Measurements from ENCODE around the gene RNASE7.

Gene RNASE7

DNA sequence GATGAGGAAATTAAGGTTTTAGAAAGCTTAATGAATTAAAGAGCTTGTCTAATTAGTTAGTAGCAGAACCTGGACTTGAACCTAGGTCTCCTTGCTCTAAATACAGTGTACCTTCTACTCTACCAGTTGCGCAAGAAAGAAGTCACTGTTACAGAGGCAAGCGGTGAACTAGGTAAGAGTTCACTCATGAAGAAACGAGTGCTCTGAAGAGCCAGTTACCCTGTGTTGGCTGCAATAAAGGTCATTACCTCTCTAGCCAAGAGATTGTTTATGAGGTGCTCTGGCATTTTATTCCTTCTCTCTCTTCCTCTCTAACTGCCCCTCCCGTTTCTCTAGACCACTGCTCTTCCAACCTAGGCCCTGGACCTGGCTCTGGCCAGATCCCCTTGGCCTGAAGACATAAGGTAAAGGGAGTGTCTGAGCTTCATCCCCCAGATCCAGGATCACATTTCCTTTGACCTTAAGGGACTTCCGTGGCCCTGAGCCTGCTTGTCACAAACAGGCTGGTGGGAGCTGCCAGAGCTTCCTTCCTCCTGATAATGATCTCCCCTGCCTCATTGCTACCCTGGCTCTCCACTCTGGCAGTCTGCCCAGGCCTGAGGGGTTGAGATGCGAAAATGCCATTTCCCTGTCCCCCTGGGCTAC is 1.9 kb downstream of the RNASE7 start:
- peak; percentile 28 for DNase-seq

DNA sequence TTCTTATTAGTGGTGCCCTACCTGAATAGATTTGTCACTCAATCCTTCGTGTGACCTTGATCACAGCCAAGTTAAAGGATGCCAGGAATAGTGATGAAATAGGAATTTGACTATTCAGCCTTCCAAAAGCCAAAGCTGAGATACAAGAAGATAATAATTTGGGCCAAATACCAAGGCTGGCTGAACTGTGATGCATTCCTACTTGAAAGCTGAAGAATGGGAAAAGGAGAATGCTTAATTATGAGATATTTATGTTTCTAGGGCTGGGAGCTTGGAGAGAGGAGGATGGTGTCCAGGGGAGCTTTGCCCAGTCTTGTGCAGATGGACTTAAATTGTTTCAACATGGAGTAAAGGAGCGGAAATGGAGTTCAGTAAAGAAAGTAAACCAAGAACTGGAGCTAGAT is 5.2 kb downstream of the RNASE7 start:
- DNase-seq, result no peak

GRCh38 chr14:21048638-21049037 is 6.5 kb downstream of the RNASE7 start:
- DNase-seq, result no peak

GRCh38 chr14:21049271-21049673 is 7.1 kb downstream of the RNASE7 start:
- DNase-seq, result no peak

DNA sequence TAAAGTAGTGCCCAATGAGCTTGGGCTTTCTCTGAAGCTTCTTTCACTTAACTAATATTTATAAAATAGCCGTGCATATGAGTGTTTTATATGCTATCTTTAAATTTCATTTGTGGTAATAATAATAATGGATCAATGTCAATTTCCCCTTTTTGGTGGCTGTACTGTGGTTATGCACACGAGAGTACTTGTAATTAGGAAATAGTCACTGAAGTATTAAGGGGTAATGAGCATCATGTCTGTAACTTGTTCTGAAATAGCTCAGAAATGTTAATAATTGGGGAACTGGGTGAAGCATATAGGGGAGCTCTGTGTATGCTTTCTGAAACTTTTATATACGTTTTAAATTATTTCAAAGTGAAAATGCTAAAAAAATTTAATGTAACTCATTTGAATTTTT is 8.4 kb downstream of the RNASE7 start:
- no peak for DNase-seq

GRCh38 chr14:21053184-21054122 is 11.3 kb downstream of the RNASE7 start:
- no peak for DNase-seq

GRCh38 chr14:21054123-21054767 is 12.1 kb downstream of the RNASE7 start:
- DNase-seq, result no peak

DNA sequence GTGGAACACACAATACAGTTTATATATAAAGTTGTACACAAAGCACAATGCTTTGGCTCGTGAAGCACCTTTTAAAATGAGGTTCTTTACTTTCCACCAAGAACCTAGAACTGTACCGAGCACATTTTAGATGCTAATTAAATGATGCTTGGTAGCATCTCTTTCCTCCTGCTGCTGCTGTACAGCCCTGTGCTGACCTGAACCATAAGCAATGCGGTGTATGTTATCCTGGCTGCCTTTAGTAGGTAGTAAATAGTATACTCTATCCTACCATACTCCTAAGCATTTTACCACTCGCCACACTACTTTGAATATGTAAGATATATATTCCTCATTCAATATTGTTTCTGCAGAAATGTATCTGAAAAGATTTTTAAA is 12.6 kb downstream of the RNASE7 start:
- no peak for DNase-seq

GRCh38 chr14:21055432-21056117 is 13.4 kb downstream of the RNASE7 start:
- no peak for DNase-seq

DNA sequence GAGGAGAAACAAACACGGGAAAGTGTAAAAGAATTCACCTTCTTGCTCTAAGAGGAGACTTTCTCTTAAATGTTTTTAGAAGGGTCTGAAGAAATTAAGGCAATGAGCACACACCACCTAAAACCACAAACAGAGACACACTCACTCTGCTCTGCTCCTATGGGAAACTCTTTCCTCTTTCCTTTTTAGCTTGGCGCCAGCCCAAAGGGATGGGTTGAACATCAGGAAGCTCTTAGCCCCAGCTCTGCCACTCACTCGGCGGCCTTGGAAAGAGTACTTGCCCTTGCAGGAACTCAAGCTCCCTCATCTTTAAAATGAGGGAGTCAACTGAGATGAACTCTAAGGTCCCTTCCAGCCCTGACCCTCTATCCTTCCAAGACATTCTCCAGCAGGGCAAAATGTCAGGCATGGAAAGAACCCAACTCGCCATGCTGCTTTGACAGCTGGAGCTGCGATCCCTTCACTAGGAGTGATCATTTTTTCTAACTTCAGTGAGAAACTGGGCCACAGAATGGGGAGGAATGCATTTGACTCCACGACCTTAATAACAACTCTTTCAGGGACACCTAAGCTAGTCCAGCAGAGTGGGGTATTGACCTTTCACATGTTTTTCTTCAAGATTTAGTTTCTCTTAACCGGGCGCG is 14.5 kb downstream of the RNASE7 start:
- no peak for DNase-seq

DNA sequence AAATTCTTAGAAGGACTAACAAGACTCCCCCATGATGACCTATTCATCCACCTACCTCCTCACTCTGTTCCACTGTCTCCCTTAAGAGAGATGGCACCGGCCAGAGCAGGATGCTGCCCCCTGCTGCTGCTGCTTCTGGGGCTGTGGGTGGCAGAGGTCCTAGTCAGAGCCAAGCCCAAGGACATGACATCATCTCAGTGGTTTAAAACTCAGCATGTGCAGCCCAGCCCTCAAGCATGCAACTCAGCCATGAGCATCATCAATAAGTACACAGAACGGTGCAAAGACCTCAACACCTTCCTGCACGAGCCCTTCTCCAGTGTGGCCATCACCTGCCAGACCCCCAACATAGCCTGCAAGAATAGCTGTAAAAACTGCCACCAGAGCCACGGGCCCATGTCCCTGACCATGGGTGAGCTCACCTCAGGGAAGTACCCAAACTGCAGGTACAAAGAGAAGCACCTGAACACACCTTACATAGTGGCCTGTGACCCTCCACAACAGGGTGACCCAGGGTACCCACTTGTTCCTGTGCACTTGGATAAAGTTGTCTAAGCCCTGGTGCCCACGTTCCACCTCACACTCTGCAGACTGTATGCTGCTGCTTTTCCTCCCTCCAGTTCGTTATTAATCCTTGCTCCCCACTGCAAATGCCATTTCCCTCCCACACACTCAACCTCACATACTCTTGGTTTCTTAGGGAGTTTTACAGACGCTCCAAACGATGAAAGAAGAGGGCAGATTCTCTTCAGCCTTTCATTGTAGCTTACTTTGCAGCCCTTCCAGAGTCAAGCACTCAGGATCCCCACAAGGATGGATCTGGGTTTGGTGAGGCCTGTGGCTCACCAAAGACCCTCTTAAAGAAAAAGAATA is 15.9 kb downstream of the RNASE7 start, which contains the start of gene RNASE8:
Gene RNASE8 (plus strand): TSS at position 20 of the 873 bp plus-strand sequence. CDS start 71 bp downstream, at position 91.
- DNase-seq, result no peak

- DNase-seq, result no peak
Measured at GRCh38 chr14:21058903-21059302, 16.7 kb downstream of the RNASE7 start.

- DNase-seq, result no peak
Measured at GRCh38 chr14:21059842-21060613, 17.9 kb downstream of the RNASE7 start.

GRCh38 chr14:21060614-21061346 is 18.6 kb downstream of the RNASE7 start:
- DNase-seq, result no peak

- no peak for DNase-seq
Measured at GRCh38 chr14:21061347-21061668, 19.1 kb downstream of the RNASE7 start.

GRCh38 chr14:21063479-21063878 is 21.3 kb downstream of the RNASE7 start:
- no peak for DNase-seq

DNA sequence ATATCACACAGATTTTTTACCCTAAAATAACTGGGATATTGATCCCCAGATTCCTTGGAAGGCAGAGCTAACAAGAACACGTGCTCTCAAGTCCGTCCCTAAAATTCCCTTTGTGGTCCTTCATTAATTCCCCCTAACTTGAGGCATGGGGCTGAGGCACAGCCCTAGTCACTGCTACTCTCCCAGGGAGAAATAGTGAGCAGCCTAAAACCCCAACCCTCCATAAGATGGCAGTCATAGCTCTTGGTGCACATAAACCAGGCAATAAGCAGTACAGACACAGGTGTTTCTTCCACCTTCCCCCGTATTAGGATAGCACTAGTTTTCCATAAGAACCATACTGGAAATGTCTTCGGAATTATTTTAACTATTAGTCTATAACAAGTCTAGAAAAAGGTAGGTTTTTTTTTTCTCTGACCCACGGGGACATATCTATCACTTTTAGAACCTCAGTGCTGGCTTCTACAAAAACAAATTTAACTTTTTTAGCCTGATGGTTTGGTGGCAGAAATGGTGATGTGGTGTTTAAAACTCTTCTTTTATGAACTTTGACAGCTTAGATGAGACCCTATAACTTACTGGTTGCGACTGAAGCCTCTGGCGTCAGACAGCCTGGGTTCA is 24.8 kb downstream of the RNASE7 start:
- peak; percentile 14 for DNase-seq

- peak; percentile 84 for DNase-seq
Measured at GRCh38 chr14:21068521-21069387, 26.6 kb downstream of the RNASE7 start.
